ENCODE results near the gene ADAM17.
A peak's percentile ranks its signal among the peaks of the same experiment; 100 is the strongest.
"Not testable (repeated sequence)": the region's sequence is repeated elsewhere in the genome, so short reads cannot be mapped to it uniquely, and the experiment has no call there.

Gene ADAM17

DNA sequence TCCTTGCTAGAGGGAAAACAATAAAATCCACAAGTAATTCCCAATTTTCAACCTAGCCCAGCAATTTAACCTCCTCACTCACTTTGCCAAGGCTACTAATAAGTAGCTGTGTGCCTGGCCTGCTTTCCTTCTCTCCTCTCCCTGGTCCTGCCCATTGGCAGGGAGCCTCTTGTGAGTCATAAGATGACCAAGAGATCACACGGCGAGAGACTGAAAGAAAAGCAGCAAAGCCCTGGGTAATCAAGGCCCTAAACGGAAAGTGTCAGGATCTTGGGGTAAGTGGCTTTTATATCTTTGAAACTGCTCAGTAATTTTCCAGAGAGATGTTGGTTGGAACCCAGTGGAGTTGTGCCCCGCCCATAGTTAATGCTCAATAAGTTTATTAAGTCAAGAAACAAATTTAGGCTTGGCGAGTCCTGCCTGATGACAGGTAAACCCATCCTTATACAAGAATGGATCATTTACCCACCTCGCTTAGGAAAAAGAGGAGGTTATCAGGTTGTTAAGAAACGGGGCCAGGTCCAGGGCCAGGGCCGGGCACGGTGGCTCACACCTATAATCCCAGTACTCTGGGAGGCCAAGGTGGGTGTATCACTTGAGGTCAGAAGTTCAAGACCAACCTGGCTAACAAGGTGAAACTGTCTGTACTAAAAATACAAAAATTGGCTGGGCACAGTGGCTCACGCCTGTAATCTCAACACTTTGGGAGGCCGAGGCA, 10.0 kb upstream of the ADAM17 start:
- DNase-seq: peak in 27 of 51 donors; percentile 2 to 73 (median 31)

DNA sequence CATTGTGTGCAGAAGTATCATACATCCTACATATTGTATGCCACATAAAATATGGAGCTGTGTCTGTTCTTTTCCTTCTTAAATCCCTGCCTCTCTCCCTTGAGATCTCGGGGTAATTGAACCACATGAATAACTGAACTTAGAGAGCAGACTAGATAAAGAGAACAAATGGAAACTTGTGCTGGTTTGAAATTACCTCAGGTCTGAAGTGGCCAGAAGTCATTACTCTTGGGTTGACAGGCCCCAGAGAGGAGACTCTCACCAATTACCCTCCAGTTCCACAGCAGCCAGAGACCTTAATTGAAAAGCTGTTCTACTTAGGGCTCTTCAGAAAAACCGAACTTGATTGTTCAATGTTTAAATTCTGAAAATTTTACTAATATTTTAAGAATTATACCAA, 5.0 kb upstream of the ADAM17 start:
- DNase-seq: no peak

DNA sequence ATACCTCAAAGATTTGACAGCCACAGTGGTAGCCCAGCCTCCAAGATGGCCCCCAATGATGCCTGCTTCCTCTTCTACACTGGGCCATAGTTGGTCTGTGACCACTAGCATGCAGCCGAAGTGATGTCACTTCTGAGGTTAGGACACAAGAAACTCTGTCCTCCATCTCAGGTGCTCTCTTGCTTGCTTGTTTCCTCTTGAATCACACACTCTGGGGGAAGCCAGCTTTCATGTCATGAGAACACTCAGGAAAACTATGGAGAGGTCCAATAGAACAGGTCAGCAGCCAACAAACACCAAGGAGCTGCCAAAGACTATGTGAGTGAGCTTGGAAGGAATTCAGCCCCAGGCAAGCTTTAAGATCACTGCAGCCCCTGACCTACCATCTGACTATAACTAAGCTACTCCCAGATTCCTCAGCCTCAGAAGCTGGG, 3.3 kb upstream of the ADAM17 start:
- no peak for DNase-seq

DNA sequence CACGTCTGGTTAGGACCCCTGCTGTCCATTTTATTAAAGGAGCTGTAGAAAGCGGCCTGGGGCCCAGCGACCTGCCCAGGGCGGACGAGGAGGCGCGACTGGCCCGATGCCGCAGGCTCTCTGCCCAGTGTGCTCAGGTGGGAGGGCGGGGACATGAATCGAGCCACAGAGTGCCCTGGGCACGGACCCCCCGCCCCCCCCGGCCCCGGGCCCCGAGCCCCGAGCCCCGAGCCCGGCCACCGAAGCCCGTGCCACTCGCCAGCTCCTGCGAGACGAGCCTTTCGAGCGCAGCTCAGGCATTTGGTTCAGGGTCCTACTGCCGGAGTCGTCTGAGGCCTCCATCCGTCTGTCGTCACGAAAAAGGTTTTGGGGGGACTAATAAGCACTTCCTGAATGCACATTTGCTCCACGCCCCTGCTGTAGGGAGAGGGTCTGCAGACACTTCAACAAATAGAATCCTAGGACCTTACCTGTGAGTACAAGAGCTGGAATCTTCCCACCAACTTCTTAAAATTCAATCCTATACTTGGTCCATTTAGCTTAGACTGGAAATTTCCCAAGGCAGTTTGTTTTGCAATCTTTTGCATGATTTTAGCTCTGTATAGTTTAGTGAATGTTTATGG, 602 bp upstream of the ADAM17 start:
- DNase-seq: peak in 2 of 51 donors; percentile 41 to 54

DNA sequence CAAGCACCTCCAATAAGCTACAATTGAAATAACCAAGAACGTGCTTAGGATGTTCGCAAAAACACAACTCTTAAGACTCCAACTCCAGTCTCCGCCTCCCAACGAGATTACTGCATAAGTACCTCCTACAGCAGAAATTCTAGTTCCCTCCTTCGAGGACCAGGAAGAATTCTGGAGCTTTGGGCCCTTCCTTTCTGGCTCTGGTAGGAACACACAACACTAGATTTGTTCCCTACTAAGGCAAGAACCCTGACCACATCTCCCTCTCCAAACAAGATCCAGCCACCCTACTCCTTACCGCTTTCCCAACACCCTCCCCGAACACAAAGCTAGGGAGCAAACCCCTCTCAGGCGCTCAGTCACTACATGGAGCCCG, 721 bp downstream of the ADAM17 start:
- DNase-seq: peak in 3 of 51 donors; percentile 48 to 65 (median 51)

DNA sequence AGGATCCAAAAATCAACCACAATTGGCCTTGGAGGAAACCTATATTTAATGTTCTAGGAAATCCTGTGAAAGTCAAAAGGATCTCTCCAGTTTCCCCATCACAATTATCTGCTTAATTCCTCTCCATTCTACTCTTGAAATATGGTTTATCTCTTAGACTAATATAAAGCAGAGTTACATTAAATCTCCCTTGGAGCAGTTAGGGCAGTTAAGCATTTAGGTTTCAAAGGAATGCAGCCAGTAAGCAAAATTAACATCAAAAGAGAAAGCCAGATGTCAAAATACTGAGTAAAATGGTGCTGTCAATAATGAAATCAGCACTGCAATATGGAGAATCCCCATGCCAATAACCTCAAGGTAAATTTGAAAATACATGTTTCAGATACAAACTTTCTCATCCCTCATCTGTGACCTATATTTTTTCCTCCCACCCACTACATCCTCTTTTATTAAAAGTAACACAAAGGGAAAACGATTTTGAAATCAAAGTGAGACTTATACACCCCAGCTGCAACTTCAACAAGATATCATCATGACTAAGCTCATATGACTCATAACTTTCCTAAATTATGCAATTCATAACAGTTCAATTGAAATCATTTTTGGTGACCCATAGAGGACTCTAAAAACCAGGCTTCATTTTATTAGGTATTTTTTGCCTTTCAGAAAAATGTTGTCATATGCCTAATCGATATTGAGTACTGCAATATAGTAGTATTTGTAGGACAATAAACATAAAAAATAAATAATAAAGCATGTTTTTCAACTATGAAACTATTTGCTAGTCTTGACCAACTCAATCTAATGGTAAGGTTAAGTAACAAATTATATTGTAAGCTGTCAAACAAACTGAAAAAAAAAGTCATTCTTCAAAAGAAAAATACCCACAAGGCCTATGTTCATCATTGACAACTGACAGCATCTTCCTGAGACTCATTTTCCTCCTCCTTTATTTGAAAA, 3.1 kb downstream of the ADAM17 start:
- DNase-seq: no peak

DNA sequence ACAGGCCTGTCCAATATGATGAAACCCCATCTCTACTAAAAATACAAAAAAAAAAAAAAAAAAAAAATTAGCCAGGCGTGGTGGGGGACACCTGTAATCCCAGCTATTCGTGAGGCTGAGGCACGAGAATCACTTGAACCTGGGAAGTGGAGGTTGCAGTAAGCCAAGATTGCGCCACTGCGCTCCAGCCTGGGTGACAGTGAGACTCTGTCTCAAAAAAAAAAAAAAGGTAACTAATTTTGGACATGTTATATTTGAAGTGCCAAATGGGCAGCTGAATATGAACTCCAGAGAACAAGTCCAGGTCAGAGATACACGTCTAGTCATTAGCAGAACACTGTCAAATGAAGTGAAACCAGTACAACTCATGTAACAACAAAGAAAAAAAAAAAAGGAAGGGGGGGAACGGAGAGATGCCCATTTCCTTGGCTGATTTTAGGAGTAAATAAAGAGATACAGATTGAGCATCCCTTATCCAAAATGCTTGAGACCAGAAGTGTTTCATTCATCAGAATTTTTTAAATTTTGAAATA, 4.7 kb downstream of the ADAM17 start:
- not testable (repeated sequence) for DNase-seq

DNA sequence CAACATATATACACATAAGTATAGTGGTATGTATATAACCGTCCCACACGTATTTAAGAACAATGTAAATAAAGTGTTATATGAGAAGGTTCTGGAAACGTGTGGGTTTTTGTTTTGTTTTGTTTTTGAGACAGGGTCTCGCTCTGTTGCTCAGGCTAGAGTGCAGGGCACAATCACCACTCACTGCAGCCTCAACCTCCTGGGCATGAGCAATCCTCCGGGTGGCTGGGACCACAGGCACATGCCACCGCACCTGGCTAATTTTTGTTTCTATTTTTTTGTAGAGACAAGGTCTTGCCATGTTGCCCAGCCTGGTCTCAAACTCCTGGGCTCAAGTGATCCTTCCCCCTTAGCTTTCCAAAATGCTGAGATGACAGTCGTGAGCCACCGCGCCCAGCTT, 6.2 kb downstream of the ADAM17 start:
- DNase-seq: no peak

DNA sequence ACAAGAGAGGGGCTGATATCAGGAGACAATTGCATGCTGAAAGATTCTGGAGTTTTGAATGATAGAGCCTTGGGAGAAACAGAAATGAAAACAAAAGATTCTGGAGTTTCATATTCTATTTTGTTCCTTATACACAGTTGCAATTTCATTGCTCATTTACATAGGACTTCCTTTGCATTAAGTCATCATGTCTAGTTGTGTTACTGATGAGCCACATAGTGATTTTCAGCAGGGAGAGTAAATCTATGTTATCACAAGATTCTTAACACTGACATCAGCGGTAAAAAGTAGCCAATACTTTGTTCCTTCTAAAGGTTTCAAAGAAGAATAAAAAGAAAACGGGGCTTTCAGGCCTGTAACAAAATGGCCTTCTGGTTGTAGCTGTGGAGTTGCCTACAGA, 7.1 kb downstream of the ADAM17 start:
- DNase-seq: no peak

DNA sequence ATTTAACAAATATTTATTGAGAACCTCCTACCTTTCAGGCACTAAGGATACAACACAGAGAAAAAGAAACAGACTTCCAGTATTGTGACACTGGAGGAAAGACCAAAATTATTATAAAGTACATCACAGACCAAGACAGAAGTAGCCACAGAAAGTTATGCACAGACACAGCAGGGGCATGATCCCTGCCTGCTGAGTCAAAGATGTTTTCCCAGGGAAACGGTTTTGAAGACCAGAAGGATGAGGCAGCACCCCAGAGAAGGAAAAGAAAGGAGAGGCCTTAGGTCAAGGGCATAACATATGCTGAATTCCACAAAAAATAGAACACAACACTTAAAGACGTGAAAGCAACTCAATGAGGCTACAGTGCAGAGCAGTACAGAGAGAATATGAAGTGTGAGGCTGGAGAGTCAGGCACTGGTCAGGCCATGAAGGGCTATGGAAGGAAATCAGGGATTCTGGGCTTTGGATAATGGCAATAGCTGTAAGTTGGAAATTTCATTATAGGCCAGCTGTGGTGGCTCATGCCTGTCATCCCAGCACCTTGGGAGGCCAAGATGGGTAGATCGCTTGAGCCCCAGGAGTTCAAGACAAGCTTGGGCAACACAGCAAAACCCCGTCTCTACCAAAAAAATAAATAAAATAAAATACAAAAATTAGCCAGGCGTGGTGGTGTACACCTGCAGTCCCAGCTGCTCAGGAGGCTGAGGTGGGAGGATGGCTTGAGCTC, 8.2 kb downstream of the ADAM17 start:
- DNase-seq: no peak

DNA sequence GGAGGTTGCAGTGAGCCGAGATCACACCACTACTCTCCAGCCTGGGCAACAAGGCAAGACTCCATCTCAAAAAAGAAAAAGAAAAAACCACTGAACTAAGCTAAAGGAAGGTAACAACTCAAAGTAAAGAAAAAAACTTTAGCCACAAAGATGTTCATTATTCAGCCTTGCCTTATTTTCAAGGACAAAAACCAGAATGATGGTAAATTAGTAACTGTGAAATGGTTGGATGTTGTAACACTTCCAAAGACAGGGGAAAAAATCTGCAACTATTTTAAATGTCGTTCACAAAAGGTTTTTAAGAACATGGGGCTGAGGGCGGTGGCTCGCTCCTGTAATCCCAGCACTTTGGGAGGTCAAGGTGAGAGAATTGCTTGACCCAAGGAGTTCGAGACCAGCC, 10.1 kb downstream of the ADAM17 start:
- DNase-seq: no peak

DNA sequence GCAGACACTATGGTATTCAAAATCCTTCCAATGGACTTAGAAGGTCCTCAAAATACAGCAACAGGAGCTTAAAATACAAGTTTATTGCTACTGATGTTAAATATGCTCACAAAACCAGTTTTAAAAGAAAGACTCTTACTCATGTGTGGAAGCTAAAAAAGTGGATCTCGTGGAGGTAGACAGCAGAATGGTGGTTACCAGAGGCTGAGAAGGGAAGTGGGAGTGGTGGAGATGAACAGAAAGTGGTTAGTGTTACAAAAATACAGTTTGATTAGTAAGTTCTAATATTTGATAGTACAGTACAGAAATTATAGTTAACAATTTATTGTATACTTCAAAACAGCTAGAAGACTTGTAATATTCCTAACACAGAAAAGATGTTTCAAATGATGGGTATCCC, 12.1 kb downstream of the ADAM17 start:
- DNase-seq: no peak

DNA sequence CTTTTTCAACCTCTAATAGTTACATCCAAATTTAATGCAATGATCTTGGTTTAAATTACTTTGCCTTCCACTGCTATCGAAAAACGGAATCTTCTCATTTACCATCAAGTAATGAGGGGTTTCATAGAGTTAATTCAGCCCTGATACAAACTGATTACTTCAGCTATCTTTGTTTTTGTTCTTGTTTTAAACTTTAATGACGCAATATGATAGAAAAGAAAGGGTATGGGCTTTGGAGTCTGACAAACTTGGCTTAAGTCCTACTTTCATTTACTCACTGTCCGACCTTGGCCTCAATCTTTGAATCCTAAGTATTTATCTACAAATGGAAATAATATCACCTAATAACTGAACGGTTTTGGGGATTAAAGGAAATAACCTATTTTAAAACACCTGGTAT, 16.1 kb downstream of the ADAM17 start:
- DNase-seq: no peak

DNA sequence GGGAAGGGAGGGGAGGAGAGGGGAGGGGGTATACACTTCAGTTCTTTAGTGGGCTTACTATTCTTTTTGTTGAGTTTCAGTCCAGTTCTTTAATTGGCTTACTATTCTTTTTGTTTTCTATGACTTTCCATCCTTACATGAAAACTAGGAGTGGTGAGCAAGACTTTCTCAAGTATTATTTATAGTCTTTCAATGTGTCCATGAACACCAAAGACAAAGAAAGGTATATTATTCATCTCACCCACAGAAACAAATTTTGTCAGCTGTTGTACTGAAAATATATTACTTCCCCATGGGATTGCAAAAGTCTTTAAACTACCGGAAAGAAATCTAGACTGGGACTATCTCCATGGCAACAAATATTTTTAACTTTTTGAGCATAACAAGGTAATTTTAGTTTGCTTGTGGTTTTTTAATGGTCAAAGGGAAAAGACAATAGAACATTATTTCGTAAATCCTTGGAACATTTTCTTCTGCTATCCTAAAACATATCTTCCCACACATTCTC, 17.6 kb downstream of the ADAM17 start:
- DNase-seq: peak in 1 of 51 donors; percentile 38

DNA sequence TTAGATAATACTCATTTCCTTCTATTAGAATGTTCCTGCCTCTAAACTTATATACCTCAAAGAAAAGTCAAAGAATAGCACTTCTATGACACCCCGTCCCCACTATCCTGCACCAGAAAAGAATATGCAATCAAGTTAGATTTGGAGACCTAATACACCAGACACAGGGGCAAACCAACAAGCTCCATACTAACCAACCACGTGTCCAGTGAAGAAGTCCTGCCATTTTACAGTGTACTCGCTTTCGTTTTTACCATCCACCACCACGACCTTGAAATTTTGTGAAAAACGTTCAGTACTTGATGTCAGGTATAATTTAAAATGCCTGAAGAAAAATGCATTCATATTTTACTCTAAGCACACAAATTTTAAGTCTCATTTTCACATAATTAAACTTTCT, 19.1 kb downstream of the ADAM17 start:
- no peak for DNase-seq

DNA sequence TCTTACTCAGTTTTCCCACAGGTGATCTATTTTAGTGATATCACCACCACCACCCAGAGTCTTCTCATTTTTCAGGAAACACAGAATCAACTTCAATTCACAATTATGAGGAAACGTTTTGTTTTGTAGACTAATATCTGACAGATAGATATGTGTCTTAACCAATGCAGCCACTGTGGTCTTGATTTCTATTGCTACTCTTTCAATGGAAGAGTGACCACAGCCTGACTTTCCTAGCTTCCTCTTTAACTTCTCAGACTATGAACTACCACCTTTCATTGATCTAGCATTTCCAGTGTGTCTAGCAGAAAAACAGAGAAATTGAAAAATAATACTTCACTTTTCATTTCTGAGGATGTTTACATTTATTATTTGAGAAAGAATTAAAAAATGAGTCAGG, 20.5 kb downstream of the ADAM17 start:
- no peak for DNase-seq

DNA sequence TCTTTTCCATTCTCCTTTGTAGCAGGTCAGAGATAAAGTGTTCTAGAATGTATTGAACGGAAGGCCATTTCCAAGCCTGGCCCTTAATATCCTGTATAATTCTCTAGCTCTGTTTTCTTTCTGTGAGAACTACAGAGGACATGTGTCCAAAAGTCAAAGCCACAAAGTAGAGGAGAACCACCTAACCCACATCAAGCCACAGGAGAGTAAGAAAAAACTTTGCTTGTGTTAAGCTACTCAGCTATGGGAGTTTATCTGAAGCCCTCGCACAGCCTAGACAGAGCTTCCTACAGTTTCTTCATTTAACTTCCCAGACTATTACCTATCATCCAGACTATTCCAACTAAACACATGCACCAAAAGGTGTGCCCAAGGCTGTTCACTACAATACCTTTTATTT, 22.0 kb downstream of the ADAM17 start:
- no peak for DNase-seq

DNA sequence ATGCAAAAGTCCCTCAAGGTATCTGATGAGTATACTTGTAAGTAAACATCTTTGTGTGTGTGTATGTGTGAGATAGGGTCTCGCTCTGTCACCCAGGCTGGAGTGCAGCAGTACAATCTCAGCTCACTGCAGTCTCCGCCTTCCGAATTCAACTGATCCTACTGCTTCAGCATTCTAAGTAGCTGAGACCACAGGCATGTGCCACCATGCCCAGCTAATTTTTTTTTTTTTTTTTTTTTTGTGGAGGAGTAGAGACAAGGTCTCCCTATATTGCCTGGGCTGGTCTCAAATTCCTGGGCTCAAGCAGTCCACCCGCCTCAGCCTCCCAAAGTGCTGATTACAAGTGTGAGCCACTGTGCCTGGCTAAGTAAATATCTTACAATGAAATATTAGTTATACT, 23.2 kb downstream of the ADAM17 start:
- DNase-seq: no peak

DNA sequence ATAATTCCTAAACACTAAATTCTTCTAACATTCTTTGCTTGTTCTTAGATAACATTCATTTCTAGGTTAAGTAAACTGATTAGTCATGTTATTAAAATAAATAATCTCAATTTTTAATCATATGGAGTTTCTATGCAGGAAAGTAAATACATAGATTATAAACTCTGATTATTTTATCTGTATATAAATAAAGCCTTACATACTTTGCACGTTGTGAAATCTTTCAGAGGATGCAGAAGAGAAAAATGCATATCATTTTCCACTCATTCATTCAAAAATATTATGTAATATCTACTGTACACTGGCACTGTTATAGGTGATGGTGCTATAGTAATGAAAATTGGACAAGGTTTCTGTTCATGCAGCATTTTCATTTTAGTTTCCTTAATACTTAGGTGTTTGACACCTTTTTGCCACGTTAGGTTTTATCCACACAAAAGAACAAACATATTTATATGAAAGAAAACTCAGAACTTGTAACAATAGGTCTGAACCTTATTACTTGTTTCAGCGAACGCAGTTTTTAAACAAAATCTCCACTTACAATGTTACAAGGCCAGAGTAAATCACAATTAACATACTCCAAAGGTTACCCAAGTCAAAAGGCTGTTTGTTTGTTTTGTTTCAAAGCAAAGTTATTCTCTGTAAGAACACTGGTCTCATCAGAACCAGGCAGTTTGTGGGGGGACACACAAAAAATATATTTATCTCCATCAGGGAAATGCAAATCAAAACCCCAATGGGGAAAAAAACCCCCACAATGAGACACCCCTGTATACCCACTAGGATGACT, 27.4 kb downstream of the ADAM17 start:
- no peak for DNase-seq

DNA sequence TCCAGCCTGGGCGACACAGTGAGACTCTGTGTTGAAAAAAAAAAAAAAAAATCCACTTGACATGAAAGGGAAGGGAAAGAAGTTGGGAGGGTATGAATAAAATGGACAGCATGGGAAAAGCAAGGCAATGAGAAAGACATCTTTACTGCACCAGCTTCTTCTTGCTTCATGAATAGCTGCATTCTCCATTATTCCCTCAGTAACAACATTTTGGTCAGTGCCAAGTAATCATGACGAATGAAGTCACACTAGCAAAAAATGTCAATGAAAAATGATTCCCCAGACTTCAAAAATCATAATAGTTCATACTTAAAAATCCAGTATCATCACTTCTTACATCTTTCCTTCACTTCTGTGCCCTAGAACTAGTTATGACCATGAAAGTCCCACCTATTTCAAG, 30.4 kb downstream of the ADAM17 start:
- DNase-seq: peak in 2 of 51 donors; percentile 12 to 30
